OCI-LY7 (cell line): ENCODE measurements around the gene MRPL20.

Source experiments
- EZH2phosphoT487 ChIP-seq: fragments of 200-600 bp; sonication (generic); IDR thresholded peaks from 2 replicates; pipeline ENCODE4 v1.6.1; 2018; ENCODE audit warnings: low read depth, borderline replicate concordance, mild to moderate bottlenecking, mixed run types, antibody characterized with exemption, low read length, moderate library complexity, mixed read lengths
- TF ChIP-seq, protein P1 (sequence below): fragments of 200-600 bp; sonication (generic); conservative IDR thresholded peaks from 2 replicates; pipeline ENCODE4 v1.5.1; 2014; ENCODE audit warnings: mild to moderate bottlenecking, antibody characterized with exemption, low read length, moderate library complexity, mixed read lengths

- TF ChIP-seq, protein P1, sequence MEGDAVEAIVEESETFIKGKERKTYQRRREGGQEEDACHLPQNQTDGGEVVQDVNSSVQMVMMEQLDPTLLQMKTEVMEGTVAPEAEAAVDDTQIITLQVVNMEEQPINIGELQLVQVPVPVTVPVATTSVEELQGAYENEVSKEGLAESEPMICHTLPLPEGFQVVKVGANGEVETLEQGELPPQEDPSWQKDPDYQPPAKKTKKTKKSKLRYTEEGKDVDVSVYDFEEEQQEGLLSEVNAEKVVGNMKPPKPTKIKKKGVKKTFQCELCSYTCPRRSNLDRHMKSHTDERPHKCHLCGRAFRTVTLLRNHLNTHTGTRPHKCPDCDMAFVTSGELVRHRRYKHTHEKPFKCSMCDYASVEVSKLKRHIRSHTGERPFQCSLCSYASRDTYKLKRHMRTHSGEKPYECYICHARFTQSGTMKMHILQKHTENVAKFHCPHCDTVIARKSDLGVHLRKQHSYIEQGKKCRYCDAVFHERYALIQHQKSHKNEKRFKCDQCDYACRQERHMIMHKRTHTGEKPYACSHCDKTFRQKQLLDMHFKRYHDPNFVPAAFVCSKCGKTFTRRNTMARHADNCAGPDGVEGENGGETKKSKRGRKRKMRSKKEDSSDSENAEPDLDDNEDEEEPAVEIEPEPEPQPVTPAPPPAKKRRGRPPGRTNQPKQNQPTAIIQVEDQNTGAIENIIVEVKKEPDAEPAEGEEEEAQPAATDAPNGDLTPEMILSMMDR = no peak
- TF ChIP-seq EZH2phosphoT487 = no peak
Observed at GRCh38 chr1:1370771-1371300, 36.3 kb downstream of the MRPL20 start.
